H9 (cell line): ENCODE results near the gene KAT2B. TPM values are rescaled to one million over a fixed set of nuclear protein-coding genes. Genes with fewer than 3 reads are reported as not detected.

ENCODE experiments used
- DNase-seq: peaks from one replicate; pipeline ENCODE4 v3.0.0-alpha.2; 2017
- H2AFZ ChIP-seq: one replicate; pipeline ENCODE4 v1.6.1; 2013; ENCODE audit warnings: mild to moderate bottlenecking, low read length, control low read depth, moderate library complexity
- H2AK5ac ChIP-seq: 2 replicates; pipeline ENCODE4 v1.6.1; 2013; ENCODE audit warnings: low read length, control low read depth, mixed read lengths; ENCODE audit not compliant: insufficient read length
- H2BK120ac ChIP-seq: one replicate; pipeline ENCODE4 v1.6.1; 2013; ENCODE audit warnings: low read depth, mild to moderate bottlenecking, low read length, control low read depth, inconsistent platforms; ENCODE audit not compliant: poor library complexity, severe bottlenecking
- H2BK12ac ChIP-seq: 2 replicates; pipeline ENCODE4 v1.6.1; 2013; ENCODE audit warnings: low read length, control low read depth, mixed read lengths, low read depth; ENCODE audit not compliant: insufficient read length
- H2BK15ac ChIP-seq: 2 replicates; pipeline ENCODE4 v1.6.1; 2013; ENCODE audit warnings: low read depth, low read length, control low read depth
- H2BK20ac ChIP-seq: one replicate; pipeline ENCODE4 v1.6.1; 2013; ENCODE audit warnings: low read depth, mild to moderate bottlenecking, low read length, control low read depth, inconsistent platforms; ENCODE audit not compliant: poor library complexity, severe bottlenecking
- H2BK5ac ChIP-seq: 2 replicates; pipeline ENCODE4 v1.6.1; 2013; ENCODE audit warnings: low read length, control low read depth, mixed read lengths; ENCODE audit not compliant: insufficient read length
- H3K14ac ChIP-seq: 2 replicates; pipeline ENCODE4 v1.6.1; 2013; ENCODE audit warnings: low read length, control low read depth; ENCODE audit not compliant: insufficient read depth
- H3K18ac ChIP-seq: 2 replicates; pipeline ENCODE4 v1.6.1; 2013; ENCODE audit warnings: low read depth, mild to moderate bottlenecking, mixed read lengths, low read length, control low read depth; ENCODE audit not compliant: insufficient read length
- H3K23ac ChIP-seq: 2 replicates; pipeline ENCODE4 v1.6.1; 2013; ENCODE audit warnings: low read length, control low read depth, mixed read lengths, low read depth; ENCODE audit not compliant: insufficient read length
- H3K23me2 ChIP-seq: 2 replicates; pipeline ENCODE4 v1.6.1; 2013; ENCODE audit warnings: low read depth, mild to moderate bottlenecking, mixed read lengths, low read length, control low read depth; ENCODE audit not compliant: insufficient read length, poor library complexity, severe bottlenecking
- H3K27ac ChIP-seq: 2 replicates; pipeline ENCODE4 v1.5.1; 2013; ENCODE audit warnings: low read length, control low read depth, mixed read lengths, low read depth; ENCODE audit not compliant: insufficient read length
- H3K27me3 ChIP-seq: 2 replicates; pipeline ENCODE4 v1.6.1; 2013; ENCODE audit warnings: low read length, control low read depth, inconsistent platforms; ENCODE audit not compliant: insufficient read depth
- H3K4ac ChIP-seq: 2 replicates; pipeline ENCODE4 v1.6.1; 2013; ENCODE audit warnings: low read depth, mild to moderate bottlenecking, control low read depth, inconsistent platforms, low read length, moderate library complexity
- H3K4me1 ChIP-seq: 2 replicates; pipeline ENCODE4 v1.6.1; 2013; ENCODE audit warnings: low read length, control low read depth, inconsistent platforms; ENCODE audit not compliant: insufficient read depth
- H3K4me2 ChIP-seq: 2 replicates; pipeline ENCODE4 v1.6.1; 2013; ENCODE audit warnings: low read length, control low read depth, mixed read lengths; ENCODE audit not compliant: insufficient read length, insufficient read depth
- H3K56ac ChIP-seq: 2 replicates; pipeline ENCODE4 v1.6.1; 2013; ENCODE audit warnings: low read depth, mild to moderate bottlenecking, mixed read lengths, low read length, control low read depth; ENCODE audit not compliant: insufficient read length
- H3K79me1 ChIP-seq: 2 replicates; pipeline ENCODE4 v1.6.1; 2013; ENCODE audit warnings: low read depth, mild to moderate bottlenecking, moderate library complexity, low read length, control low read depth, inconsistent platforms; ENCODE audit not compliant: insufficient read depth, poor library complexity, severe bottlenecking
- H3K79me2 ChIP-seq: 2 replicates; pipeline ENCODE4 v1.6.1; 2013; ENCODE audit warnings: low read length, control low read depth, inconsistent platforms; ENCODE audit not compliant: insufficient read depth
- H3K9ac ChIP-seq: 2 replicates; pipeline ENCODE4 v1.6.1; 2013; ENCODE audit warnings: low read length, control low read depth, mixed read lengths; ENCODE audit not compliant: insufficient read length; ENCODE audit errors: extremely low read depth
- H3K9me3 ChIP-seq: one replicate; pipeline ENCODE4 v1.6.1; 2013; ENCODE audit warnings: low read depth, low read length, inconsistent platforms; ENCODE audit not compliant: control insufficient read depth
- H3T11ph ChIP-seq: one replicate; pipeline ENCODE4 v1.6.1; 2013; ENCODE audit warnings: mild to moderate bottlenecking, low read length, control low read depth, inconsistent platforms
- H4K20me1 ChIP-seq: one replicate; pipeline ENCODE4 v1.6.1; 2013; ENCODE audit not compliant: control insufficient read depth, insufficient read length, insufficient read depth
- H4K5ac ChIP-seq: 2 replicates; pipeline ENCODE4 v1.6.1; 2013; ENCODE audit warnings: low read depth, mild to moderate bottlenecking, mixed read lengths, low read length, control low read depth; ENCODE audit not compliant: insufficient read length
- H4K8ac ChIP-seq: replicated peaks from 2 replicates; pipeline ENCODE4 v1.6.1; 2013; ENCODE audit warnings: low read length, control low read depth, mixed read lengths, low read depth; ENCODE audit not compliant: insufficient read length
- H4K91ac ChIP-seq: 2 replicates; pipeline ENCODE4 v1.6.1; 2013; ENCODE audit warnings: low read depth, mild to moderate bottlenecking, moderate library complexity, mixed read lengths, low read length, control low read depth; ENCODE audit not compliant: insufficient read length
- H3K27ac Mint-ChIP-seq, 3 experiments: 2 replicates in 2 of 3; 3 replicates in 1 of 3; pipeline ENCODE4 v1.8.0; 2020 to 2021; ENCODE audit warnings: mixed read lengths in 3 of 3, mild to moderate bottlenecking in 1 of 3, moderate library complexity in 1 of 3
- H3K27me3 Mint-ChIP-seq: 2 replicates; pipeline ENCODE4 v1.8.0; 2021; ENCODE audit warnings: low read depth, mild to moderate bottlenecking, moderate library complexity, mixed read lengths
- H3K36me3 Mint-ChIP-seq, 3 experiments: 2 replicates in 2 of 3; 3 replicates in 1 of 3; pipeline ENCODE4 v1.8.0; 2020 to 2021; ENCODE audit warnings: low read depth in 3 of 3, mixed read lengths in 3 of 3; ENCODE audit not compliant: insufficient read depth in 1 of 3
- H3K4me1 Mint-ChIP-seq, 2 experiments: 2 replicates each; pipeline ENCODE4 v1.8.0; 2020; ENCODE audit warnings: mixed read lengths in 2 of 2
- H3K4me3 Mint-ChIP-seq, 2 experiments: 2 replicates in 1 of 2; 3 replicates in 1 of 2; pipeline ENCODE4 v1.8.0; 2020 to 2021; ENCODE audit warnings: mild to moderate bottlenecking in 2 of 2, mixed read lengths in 2 of 2, moderate library complexity in 1 of 2
- H3K9me3 Mint-ChIP-seq, 2 experiments: 2 replicates in 1 of 2; 3 replicates in 1 of 2; pipeline ENCODE4 v1.8.0; 2020; ENCODE audit warnings: mild to moderate bottlenecking in 2 of 2, mixed read lengths in 2 of 2, moderate library complexity in 1 of 2
- CTCF ChIP-seq: fragments of 200-600 bp; sonication (generic); conservative IDR thresholded peaks from 3 replicates; pipeline ENCODE4 v1.8.0; 2021; ENCODE audit warnings: antibody characterized with exemption, mild to moderate bottlenecking
- whole genome bisulfite sequencing: extraction: QIAGEN DNeasy Blood & Tissue Kit; methylation state at CpG from one replicate; pipeline ENCODE4 v1.1.7; 2013; ENCODE audit warnings: missing lambda C conversion rate, low lambda C conversion rate, mixed read lengths; ENCODE audit not compliant: insufficient read length; ENCODE audit errors: extremely low coverage; 5-methylcytosine and 5-hydroxymethylcytosine counted together
- total RNA-seq: library from RNA; stranded (reverse); gene quantifications from 2 replicates; pipeline ENCODE4 v1.2.1, GENCODE V29; 2021

KAT2B gene
- total RNA-seq, 1 experiment from 2014 or later: 6.3 TPM

GRCh38 chr3:20064796-20065564, 24.7 kb downstream of the KAT2B start:
- H3K36me3 Mint-ChIP-seq: peaks cover 0 to under 1% (median 0%) of the 10 kb centered on the region in 3 experiments; a peak in 2 of 7 replicates
- Histone ChIP-seq H2AK5ac (no peak overlapping the region), H3K27me3 (no peaks in the 10 kb centered on the region), H2BK15ac (no peak overlapping the region), H2BK20ac (no peak overlapping the region), H4K5ac (no peak overlapping the region), H3K4me1 (no peaks in the 10 kb centered on the region), H2AFZ (no peak overlapping the region), H3K18ac (no peak overlapping the region), H3K23me2 (no peaks in the 10 kb centered on the region), H4K91ac (no peak overlapping the region), H4K20me1 (no peaks in the 10 kb centered on the region), H3K9me3 (no peaks in the 10 kb centered on the region), H3K4ac (no peak overlapping the region), H3K14ac (no peak overlapping the region), H4K8ac (no peak overlapping the region), H2BK5ac (no peak overlapping the region), H3K79me1 (no peaks in the 10 kb centered on the region), H3K9ac (no peak overlapping the region), H3K56ac (no peak overlapping the region), H2BK12ac (no peak overlapping the region), H2BK120ac (no peak overlapping the region), H3T11ph (no peak overlapping the region), H3K4me2 (no peak overlapping the region), H3K23ac (no peak overlapping the region), H3K79me2 (no peaks in the 10 kb centered on the region), H3K27ac (no peak overlapping the region)
- H3K4me3 Mint-ChIP-seq: no peak overlapping the region
- no CpG with 5 or more reads among the region's 5 CpGs for WGBS
- peaks cover 9 to 11% of the 10 kb centered on the region in 2 experiments for H3K4me1 Mint-ChIP-seq
- TF ChIP-seq CTCF: no peak
- H3K27ac Mint-ChIP-seq: no peak overlapping the region
- H3K9me3 Mint-ChIP-seq: no peaks in the 10 kb centered on the region
- DNase-seq: no peak
- peaks cover 13% of the 10 kb centered on the region for H3K27me3 Mint-ChIP-seq
